Activated naive CD4-positive, alpha-beta T cell treated with anti-CD3 and anti-CD28 coated beads, Interleukin-2, amount 50 U/mL, for 72 hours (primary cell): ENCODE results near the gene GLRA1. TPM values are rescaled to one million over a fixed set of nuclear protein-coding genes. Genes with fewer than 3 reads are reported as not detected.
"Not testable (repeated sequence)": the region's sequence is repeated elsewhere in the genome, so short reads cannot be mapped to it uniquely, and the experiment has no call there.

ENCODE experiments used
- ATAC-seq, 2 donors: fragments of 150-1000 bp; cut with Tn5 transposase; 2 replicates each; pipeline ENCODE4 v1.10.0; 2021; ENCODE audit warnings: mild to moderate bottlenecking in 2 of 2, moderate library complexity in 2 of 2
- DNase-seq, 2 donors: peaks; one replicate each; pipeline ENCODE4 v3.0.0; 2021 to 2022; ENCODE audit warnings: low spot score in 2 of 2
- H3K27ac Mint-ChIP-seq, 2 donors: one replicate each; pipeline ENCODE4 v1.8.0; 2022; ENCODE audit warnings: mild to moderate bottlenecking in 2 of 2, mixed read lengths in 2 of 2
- H3K36me3 Mint-ChIP-seq, 2 donors: one replicate each; pipeline ENCODE4 v1.8.0; 2022; ENCODE audit warnings: mixed read lengths in 2 of 2
- H3K9me3 Mint-ChIP-seq, 2 donors: one replicate each; pipeline ENCODE4 v1.8.0; 2022; ENCODE audit warnings: mixed read lengths in 2 of 2
- total RNA-seq, 2 donors: library from RNA; stranded (reverse); gene quantifications; one replicate each; pipeline ENCODE4 v1.2.3, GENCODE V29; 2022

GLRA1 gene
- total RNA-seq, 2 donors from 2014 or later: not detected

DNA sequence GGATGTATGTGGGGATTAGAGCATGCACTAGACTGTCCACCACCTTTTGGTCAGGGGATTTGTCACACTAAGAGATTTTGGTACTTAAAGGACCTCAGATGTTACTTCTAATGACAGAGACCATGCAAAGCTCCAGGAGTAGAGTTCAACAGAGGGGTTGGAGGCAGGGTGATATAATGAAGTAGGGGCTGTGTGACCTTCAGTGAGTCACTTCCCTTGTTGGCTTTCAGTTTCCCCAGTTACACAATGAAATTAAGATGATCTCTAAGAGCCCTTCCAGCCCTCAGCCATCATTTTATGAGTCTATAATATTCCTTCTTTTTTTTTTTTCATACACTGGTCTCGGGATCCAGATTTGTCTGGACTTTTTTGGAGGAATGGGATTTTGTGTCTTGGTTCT, 26.8 kb downstream of the GLRA1 start:
- ATAC-seq: peak in 1 of 2 donors; percentile 49
- no peaks in the 10 kb centered on the region for H3K36me3 Mint-ChIP-seq
- DNase-seq: no peak
- H3K27ac Mint-ChIP-seq: no peak overlapping the region
- no peaks in the 10 kb centered on the region for H3K9me3 Mint-ChIP-seq

GRCh38 chr5:151897020-151897552, 27.6 kb downstream of the GLRA1 start:
- Mint-ChIP-seq H3K36me3 (no peaks in the 10 kb centered on the region), H3K27ac (no peak overlapping the region), H3K9me3 (no peaks in the 10 kb centered on the region)
- no peak for DNase-seq
- no peak for ATAC-seq

DNA sequence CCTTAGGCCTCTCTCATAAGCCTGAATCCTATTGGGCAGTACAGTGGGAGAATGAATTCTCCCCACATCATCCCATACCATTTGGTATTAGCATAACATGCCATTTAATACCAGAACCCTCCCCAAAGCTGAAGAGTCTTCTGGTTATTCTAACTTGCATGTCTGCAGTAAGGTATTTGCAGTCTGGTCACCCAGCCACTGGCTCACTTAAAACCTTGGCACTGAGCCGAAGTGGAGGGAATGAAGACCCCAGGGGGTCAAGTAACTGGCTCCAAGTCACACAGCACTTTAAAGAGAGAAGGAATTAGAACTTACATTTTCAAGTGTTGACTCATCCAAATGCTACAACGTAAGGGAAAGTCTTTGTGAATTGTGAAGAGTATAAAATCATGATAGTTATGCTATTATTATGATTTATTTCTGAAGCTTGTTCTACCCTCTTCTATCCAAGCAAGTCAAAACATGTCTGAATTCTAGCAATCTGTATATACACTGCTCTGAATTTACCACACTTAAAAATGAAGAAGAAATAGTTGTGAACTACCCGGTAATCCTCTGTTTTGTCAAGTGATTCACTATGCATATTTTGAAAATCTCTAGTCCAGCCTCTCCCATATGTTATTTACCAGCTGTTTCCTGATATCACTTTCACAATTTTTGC, 28.5 kb downstream of the GLRA1 start:
- H3K27ac Mint-ChIP-seq: no peak overlapping the region
- ATAC-seq: no peak
- no peaks in the 10 kb centered on the region for H3K9me3 Mint-ChIP-seq
- DNase-seq: no peak
- no peaks in the 10 kb centered on the region for H3K36me3 Mint-ChIP-seq

DNA sequence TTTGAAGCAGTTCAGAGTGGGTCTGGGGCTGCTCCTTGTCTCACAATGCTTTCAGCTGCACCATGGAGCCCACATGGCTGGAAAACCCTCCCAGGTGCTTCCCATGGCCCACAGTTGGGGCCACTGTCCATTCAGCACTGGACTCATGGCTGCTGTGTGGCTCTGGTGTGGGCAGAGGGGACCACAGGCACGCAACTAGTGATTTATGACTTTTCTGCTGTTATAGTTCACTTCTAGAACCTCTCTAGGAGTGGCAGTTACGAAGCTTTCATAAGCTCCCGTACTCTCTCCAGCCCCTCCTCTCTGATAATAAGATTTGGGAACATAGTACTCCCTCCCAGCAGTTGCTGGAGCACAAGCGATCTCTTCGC, 29.0 kb downstream of the GLRA1 start:
- Mint-ChIP-seq H3K36me3 (no peaks in the 10 kb centered on the region), H3K27ac (no peak overlapping the region), H3K9me3 (no peaks in the 10 kb centered on the region)
- ATAC-seq: no peak
- no peak for DNase-seq

DNA sequence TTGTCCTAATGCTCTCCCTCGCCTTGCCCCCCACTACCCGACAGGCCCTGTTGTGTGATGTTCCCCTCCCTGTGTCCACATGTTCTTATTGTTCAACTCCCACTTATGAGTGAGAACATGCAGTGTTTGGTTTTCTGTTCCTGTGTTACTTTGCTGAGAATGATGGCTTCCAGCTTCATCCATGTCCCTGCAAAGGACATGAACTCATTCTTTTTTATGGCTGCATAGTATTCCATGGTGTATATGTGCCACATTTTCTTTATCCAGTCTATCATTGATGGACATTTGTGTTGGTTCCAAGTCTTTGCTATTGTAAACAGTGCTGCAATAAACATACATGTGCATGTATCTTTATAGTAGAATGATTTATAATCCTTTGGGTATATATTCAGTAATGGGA, 31.2 kb downstream of the GLRA1 start:
- not testable (repeated sequence) for H3K9me3 Mint-ChIP-seq, H3K36me3 Mint-ChIP-seq, ATAC-seq, DNase-seq, H3K27ac Mint-ChIP-seq

DNA sequence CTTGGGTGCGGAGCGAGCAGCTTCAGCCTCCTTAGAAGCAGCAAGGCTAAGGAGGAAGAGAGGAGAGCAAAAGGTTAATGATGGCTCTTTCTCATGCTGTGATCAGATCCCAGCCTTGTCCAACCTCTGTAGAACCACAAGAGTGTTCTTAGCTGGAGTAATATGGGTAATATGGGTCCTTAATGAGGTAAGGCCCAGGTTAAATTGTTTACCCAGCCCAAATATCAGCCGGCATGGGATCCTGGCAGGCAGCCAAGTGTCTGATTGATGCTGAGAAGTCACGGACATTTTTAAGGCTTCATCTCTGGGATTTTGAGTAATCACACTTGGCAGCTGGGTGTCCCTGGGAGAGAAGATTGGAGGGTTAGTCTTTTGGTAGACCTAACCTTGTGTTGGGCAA, 32.3 kb downstream of the GLRA1 start:
- no peak for ATAC-seq
- Mint-ChIP-seq H3K27ac (no peak overlapping the region), H3K9me3 (no peaks in the 10 kb centered on the region), H3K36me3 (no peaks in the 10 kb centered on the region)
- no peak for DNase-seq

DNA sequence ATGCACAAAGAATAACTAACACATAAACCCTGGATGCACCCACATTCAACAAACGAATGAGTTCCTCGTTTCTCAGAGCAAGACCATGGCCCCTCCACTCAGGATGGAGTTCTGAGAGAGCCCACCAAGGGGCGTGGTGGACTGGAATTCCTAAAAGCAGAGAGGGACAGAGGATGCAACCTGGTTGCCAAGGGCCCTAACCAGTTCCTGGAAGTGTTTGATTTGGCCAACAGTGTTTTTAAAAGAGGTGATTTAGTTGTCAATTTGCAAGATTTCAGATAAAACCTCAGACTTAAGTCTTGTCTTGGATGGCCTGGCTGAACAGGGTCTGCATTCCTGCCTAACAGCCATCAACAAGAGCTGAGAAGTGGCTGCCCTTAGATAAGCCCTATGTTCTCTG, 34.4 kb downstream of the GLRA1 start:
- ATAC-seq (no peak), DNase-seq (no peak)
- H3K9me3 Mint-ChIP-seq: no peaks in the 10 kb centered on the region
- no peaks in the 10 kb centered on the region for H3K36me3 Mint-ChIP-seq
- no peak overlapping the region for H3K27ac Mint-ChIP-seq

GRCh38 chr5:151889614-151890013, 35.0 kb downstream of the GLRA1 start:
- H3K27ac Mint-ChIP-seq: no peak overlapping the region
- DNase-seq (no peak), ATAC-seq (no peak)
- no peaks in the 10 kb centered on the region for H3K9me3 Mint-ChIP-seq
- no peaks in the 10 kb centered on the region for H3K36me3 Mint-ChIP-seq

- DNase-seq (no peak), ATAC-seq (no peak)
- no peak overlapping the region for H3K27ac Mint-ChIP-seq
- H3K36me3 Mint-ChIP-seq: no peaks in the 10 kb centered on the region
- no peaks in the 10 kb centered on the region for H3K9me3 Mint-ChIP-seq
Observed at GRCh38 chr5:151886546-151887275, 37.9 kb downstream of the GLRA1 start.

DNA sequence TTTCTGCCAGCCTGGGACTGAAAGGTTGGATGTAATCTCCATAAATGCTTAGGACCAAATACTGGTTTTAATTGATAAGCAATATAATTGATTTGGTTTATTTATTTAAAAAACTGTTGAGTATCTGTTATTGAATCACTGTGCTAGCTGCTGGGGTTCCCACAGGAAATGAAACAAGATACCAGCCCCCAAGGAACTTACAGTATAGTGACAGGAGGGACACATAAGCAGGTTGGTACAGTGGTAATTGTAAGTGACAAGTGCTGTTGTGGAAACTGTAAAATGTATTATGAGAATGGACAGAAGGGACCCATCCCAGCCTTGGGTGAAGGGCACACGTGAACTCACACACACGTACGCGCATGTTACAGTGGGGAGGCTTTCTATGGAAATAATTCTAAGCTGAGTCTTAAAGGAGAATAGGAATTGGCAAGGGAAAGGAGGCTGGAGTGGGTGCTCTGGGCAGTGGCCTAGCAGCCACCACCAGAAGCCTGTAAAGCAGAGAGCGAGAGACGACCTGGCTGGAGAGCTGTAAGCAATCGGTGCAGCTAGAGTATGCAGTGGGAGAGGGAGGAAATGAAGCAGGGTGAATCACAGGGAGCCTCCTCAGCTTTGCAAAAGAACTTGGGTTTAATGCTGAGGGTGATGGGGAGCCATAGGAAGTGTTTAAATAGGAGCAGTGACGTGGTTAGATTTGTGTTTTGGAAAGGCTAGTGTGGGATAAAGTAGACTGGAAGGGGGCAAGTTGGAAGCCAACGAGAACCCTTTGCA, 39.3 kb downstream of the GLRA1 start:
- DNase-seq (no peak), ATAC-seq (no peak)
- Mint-ChIP-seq H3K36me3 (no peaks in the 10 kb centered on the region), H3K9me3 (peaks cover 0 to 3% of the 10 kb centered on the region in 2 donors), H3K27ac (no peak overlapping the region)

DNA sequence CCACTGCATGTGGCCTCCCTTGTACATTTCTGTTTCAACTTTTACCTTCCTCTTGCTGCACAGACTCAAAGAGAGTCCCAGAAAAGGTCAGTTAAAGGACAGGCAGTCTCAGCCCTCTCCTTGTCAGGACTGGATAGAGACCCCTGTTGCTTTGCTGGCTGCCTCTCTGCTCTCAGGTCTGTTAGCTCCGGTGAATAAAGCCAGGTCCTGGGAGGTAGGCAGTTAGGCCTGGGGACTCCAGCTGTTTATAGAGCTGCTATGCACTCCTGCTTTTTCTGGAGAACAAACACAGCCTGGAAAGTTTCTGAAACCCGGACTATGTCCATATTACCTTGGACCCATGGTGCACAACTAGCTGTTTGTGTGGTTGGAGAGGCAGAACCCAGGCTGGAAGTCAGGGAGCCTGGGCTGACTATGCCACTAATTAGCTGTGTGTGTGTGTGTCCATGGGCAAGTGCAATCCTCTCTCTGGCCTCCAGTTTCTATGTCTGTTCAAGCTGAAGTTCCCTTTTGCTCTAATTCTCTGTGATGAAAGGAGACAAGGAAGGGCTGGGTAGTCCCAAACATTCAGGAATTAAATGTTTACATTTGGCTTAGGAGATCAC, 42.9 kb downstream of the GLRA1 start:
- no peak overlapping the region for H3K27ac Mint-ChIP-seq
- ATAC-seq (no peak), DNase-seq (no peak)
- peaks cover 9 to 13% of the 10 kb centered on the region in 2 donors for H3K9me3 Mint-ChIP-seq
- peaks cover 5 to 13% of the 10 kb centered on the region in 2 donors for H3K36me3 Mint-ChIP-seq

DNA sequence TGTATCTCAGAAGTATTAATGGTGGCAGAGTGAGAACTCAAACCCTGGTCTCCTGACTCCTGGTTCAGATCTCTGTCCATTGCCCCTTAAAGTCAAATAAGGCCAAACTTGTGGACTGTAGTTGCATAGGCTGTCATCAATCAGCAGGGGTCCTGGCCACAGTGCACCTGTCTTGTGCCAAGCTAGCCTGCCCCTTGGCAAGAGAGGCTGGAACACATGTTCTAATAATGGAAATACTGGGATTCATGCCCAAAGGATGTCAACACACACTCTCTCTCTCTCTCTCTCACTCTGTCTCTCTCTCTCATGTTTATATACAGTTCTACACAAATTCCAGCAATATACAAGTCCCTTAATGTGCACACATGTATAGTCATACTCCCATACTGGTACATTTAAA, 44.3 kb downstream of the GLRA1 start:
- Mint-ChIP-seq H3K27ac (no peak overlapping the region), H3K36me3 (peaks cover 5 to 13% of the 10 kb centered on the region in 2 donors), H3K9me3 (peaks cover 9 to 19% of the 10 kb centered on the region in 2 donors)
- ATAC-seq (no peak), DNase-seq (no peak)

DNA sequence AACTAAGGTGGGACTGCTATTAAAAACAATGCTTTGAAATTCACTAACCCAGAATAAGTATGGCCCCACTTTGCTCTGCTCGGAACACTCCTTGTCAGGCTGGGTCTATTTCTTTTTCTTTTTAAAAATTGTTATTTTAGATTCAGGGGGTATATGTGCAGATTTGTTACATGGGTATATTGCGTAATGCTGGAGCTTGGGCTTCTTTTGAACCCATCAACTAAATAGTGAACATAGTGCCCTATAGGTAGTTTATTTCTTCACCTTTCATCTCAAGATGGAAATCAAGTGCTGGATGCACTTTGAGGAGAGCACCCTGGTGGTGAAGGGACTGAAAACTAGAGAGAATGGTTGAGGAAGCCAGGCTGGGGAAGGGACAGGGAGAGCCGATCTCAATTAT, 51.0 kb downstream of the GLRA1 start:
- ATAC-seq: no peak
- no peak for DNase-seq
- Mint-ChIP-seq H3K36me3 (peaks cover 5 to 13% of the 10 kb centered on the region in 2 donors), H3K9me3 (peaks cover 5 to 19% of the 10 kb centered on the region in 2 donors), H3K27ac (no peak overlapping the region)

DNA sequence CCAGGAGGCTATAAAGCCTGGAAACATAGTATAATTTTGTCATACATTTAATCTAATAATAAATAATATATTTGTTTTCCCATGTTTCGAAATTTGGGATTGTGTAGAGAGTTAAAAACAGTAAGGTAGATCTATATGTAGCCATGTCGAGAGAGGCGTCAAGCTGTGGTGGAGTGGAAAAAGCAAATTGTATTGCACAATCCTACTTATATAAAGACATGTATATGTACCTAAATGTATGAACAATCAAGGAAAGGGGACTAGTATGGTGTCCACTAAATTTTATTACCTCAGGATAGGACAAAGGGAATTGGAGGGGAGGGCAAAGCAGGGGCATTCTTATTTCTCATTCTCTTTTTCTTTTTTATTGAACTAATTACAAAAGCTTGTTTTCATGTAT, 52.0 kb downstream of the GLRA1 start:
- ATAC-seq (no peak), DNase-seq (no peak)
- H3K9me3 Mint-ChIP-seq: peaks cover 5 to 13% of the 10 kb centered on the region in 2 donors
- H3K27ac Mint-ChIP-seq: no peak overlapping the region
- H3K36me3 Mint-ChIP-seq: peaks cover 5 to 8% of the 10 kb centered on the region in 2 donors

- ATAC-seq (peak; percentile 61), DNase-seq (no peak)
- H3K27ac Mint-ChIP-seq: no peak overlapping the region
- no peaks in the 10 kb centered on the region for H3K9me3 Mint-ChIP-seq
- H3K36me3 Mint-ChIP-seq: no peaks in the 10 kb centered on the region
Observed at GRCh38 chr5:151870820-151871219, 53.8 kb downstream of the GLRA1 start.

- H3K36me3 Mint-ChIP-seq: no peaks in the 10 kb centered on the region
- H3K27ac Mint-ChIP-seq: no peak overlapping the region
- ATAC-seq (no peak), DNase-seq (no peak)
- H3K9me3 Mint-ChIP-seq: no peaks in the 10 kb centered on the region
Observed at GRCh38 chr5:151870271-151870670, 54.4 kb downstream of the GLRA1 start.

- Mint-ChIP-seq H3K36me3 (no peaks in the 10 kb centered on the region), H3K27ac (no peak overlapping the region), H3K9me3 (no peaks in the 10 kb centered on the region)
- DNase-seq (no peak), ATAC-seq (no peak)
Observed at GRCh38 chr5:151869843-151870242, 54.8 kb downstream of the GLRA1 start.
